ENCODE data around the gene GNAI3. TPM values are rescaled to one million over a fixed set of nuclear protein-coding genes. Genes with fewer than 3 reads are reported as not detected.

GNAI3 gene
- total RNA-seq, 1 experiment from 2014 or later = 9.9 TPM

- H3K9me3 Mint-ChIP-seq = peaks cover 5 to 11% of the 10 kb centered on the region in 2 experiments
- no peaks in the 10 kb centered on the region; a peak in 1 of 7 replicates for H3K36me3 Mint-ChIP-seq (ENCODE audit: insufficient read depth in 1 of 3, low read depth in 3 of 3)
- Histone ChIP-seq H2AFZ (ENCODE audit: low read length) (no peak overlapping the region), H3K4me1 (ENCODE audit: insufficient read depth, low read length) (no peaks in the 10 kb centered on the region), H3K79me1 (ENCODE audit: insufficient read depth, low read depth, low read length, poor library complexity, severe bottlenecking) (no peaks in the 10 kb centered on the region), H3K9me3 (ENCODE audit: control insufficient read depth, low read depth, low read length) (no peaks in the 10 kb centered on the region), H3K4me2 (ENCODE audit: insufficient read depth, insufficient read length, low read length) (no peak overlapping the region), H2BK120ac (ENCODE audit: low read depth, low read length, poor library complexity, severe bottlenecking) (no peak overlapping the region), H3K23me2 (ENCODE audit: insufficient read length, low read depth, low read length, poor library complexity, severe bottlenecking) (peaks cover 2% of the 10 kb centered on the region), H3K27ac (ENCODE audit: insufficient read length, low read depth, low read length) (no peak overlapping the region), H3T11ph (ENCODE audit: low read length) (no peak overlapping the region), H2BK15ac (ENCODE audit: low read depth, low read length) (no peak overlapping the region), H2BK5ac (ENCODE audit: insufficient read length, low read length) (no peak overlapping the region), H3K18ac (ENCODE audit: insufficient read length, low read depth, low read length) (no peak overlapping the region), H3K9ac (ENCODE audit: extremely low read depth, insufficient read length, low read length) (no peak overlapping the region), H3K56ac (ENCODE audit: insufficient read length, low read depth, low read length) (no peak overlapping the region), H4K20me1 (ENCODE audit: control insufficient read depth, insufficient read depth, insufficient read length) (no peaks in the 10 kb centered on the region), H3K23ac (ENCODE audit: insufficient read length, low read depth, low read length) (no peak overlapping the region), H2BK12ac (ENCODE audit: insufficient read length, low read depth, low read length) (no peak overlapping the region), H3K27me3 (ENCODE audit: insufficient read depth, low read length) (no peaks in the 10 kb centered on the region), H4K8ac (replicated peaks; ENCODE audit: insufficient read length, low read depth, low read length) (no peak overlapping the region), H4K91ac (ENCODE audit: insufficient read length, low read depth, low read length) (no peak overlapping the region), H3K79me2 (ENCODE audit: insufficient read depth, low read length) (no peaks in the 10 kb centered on the region), H2AK5ac (ENCODE audit: insufficient read length, low read length) (no peak overlapping the region), H3K14ac (ENCODE audit: insufficient read depth, low read length) (no peak overlapping the region), H2BK20ac (ENCODE audit: low read depth, low read length, poor library complexity, severe bottlenecking) (no peak overlapping the region), H3K4ac (ENCODE audit: low read depth, low read length) (no peak overlapping the region), H4K5ac (ENCODE audit: insufficient read length, low read depth, low read length) (no peak overlapping the region)
- TF ChIP-seq, protein P1, sequence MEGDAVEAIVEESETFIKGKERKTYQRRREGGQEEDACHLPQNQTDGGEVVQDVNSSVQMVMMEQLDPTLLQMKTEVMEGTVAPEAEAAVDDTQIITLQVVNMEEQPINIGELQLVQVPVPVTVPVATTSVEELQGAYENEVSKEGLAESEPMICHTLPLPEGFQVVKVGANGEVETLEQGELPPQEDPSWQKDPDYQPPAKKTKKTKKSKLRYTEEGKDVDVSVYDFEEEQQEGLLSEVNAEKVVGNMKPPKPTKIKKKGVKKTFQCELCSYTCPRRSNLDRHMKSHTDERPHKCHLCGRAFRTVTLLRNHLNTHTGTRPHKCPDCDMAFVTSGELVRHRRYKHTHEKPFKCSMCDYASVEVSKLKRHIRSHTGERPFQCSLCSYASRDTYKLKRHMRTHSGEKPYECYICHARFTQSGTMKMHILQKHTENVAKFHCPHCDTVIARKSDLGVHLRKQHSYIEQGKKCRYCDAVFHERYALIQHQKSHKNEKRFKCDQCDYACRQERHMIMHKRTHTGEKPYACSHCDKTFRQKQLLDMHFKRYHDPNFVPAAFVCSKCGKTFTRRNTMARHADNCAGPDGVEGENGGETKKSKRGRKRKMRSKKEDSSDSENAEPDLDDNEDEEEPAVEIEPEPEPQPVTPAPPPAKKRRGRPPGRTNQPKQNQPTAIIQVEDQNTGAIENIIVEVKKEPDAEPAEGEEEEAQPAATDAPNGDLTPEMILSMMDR (conservative IDR thresholded peaks at IDR 0.05) = no peak
- H3K27me3 Mint-ChIP-seq (ENCODE audit: low read depth) = peaks cover 44% of the 10 kb centered on the region
- peaks cover 5 to 8% of the 10 kb centered on the region in 2 experiments; a peak in 3 of 4 replicates for H3K4me1 Mint-ChIP-seq
- no peak for DNase-seq
- no peak overlapping the region for H3K4me3 Mint-ChIP-seq
- WGBS (ENCODE audit: extremely low coverage, insufficient read length, low lambda C conversion rate) = no CpG with 5 or more reads among the region's 3 CpGs
- H3K27ac Mint-ChIP-seq = no peak overlapping the region
Measured at GRCh38 chr1:109650609-109651008, 102.2 kb downstream of the GNAI3 start.

Measured in H9 (cell line).